Astrocyte (in vitro differentiated cells and primary cell): Measurements from ENCODE around the gene PTPRQ.

Source experiments
- CTCF ChIP-seq: IDR thresholded peaks from 2 replicates; pipeline ENCODE4 v1.5.1; 2011; ENCODE audit warnings: low read depth, mild to moderate bottlenecking, inconsistent platforms, low read length, moderate library complexity; ENCODE audit not compliant: insufficient read depth
- EZH2 ChIP-seq: IDR thresholded peaks from 2 replicates; pipeline ENCODE4 v1.6.1; 2012; ENCODE audit warnings: mild to moderate bottlenecking, low read length, inconsistent platforms; ENCODE audit not compliant: insufficient read depth

DNA sequence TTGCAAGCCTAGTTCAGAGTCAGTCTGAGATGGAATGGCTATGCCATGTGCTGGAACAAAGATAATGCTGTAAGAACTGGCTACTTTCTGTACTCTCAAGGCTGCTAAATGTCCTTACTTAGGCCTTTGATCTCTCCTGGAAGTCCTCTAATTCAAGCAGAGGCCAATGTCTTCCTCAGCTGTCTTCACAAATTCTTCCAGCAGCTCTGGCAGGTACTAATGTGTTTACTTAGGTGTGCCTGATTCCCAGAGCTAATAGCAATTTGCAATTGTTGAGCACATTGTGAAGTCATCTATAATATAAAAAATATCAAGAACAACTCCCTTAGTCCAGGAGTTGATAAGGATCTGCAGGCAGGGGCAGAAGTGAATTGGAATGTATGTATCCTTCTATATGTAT lies 268.8 kb downstream of the PTPRQ start:
- no peak for TF ChIP-seq EZH2
- TF ChIP-seq CTCF: no peak
